ENCODE results near the gene DNAH14. TPM values are rescaled to one million over a fixed set of nuclear protein-coding genes. Genes with fewer than 3 reads are reported as not detected.

The DNAH14 gene
- total and polyA plus RNA-seq, 3 donors from 2014 or later = 30.1 to 82.1 (median 37.3) TPM

DNA sequence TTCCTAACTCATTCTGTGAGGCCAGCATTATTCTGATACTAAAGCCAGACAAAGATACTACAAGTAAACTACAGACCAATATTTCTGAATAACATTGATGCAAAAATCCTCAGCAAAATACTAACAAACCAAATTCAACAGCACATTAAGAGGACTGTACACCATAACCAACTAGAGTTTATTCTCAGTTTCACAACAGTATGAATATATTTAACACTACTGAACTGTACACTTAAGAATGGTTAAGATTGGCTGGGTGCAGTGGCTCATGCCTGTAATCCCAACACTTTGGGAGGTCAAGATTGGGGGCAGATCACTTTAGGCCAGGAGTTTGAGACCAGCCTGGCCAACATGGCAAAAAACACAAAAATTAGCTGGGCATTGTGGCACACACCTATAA, 421.4 kb downstream of the DNAH14 start:
- TF ChIP-seq CTCF (IDR thresholded peaks at IDR 0.05) (no peak), POLR2A (IDR thresholded peaks at IDR 0.05) (no peak)
- intact Hi-C loops (cut with DNase I; ENCODE audit: low total_unique reads) = no loop called here
- no peak overlapping the region for H3K27ac ChIP-seq

GRCh38 chr1:225354906-225355305, 425.4 kb downstream of the DNAH14 start:
- TF ChIP-seq POLR2A (IDR thresholded peaks at IDR 0.05) (no peak), CTCF (IDR thresholded peaks at IDR 0.05) (no peak)
- intact Hi-C loops (cut with DNase I; ENCODE audit: low total_unique reads) = no loop called here
- H3K27ac ChIP-seq = no peak overlapping the region
- no peaks in the 10 kb centered on the region for H3K9me3 ChIP-seq
- H3K4me1 ChIP-seq = no peaks in the 10 kb centered on the region
- H3K4me3 ChIP-seq = no peak overlapping the region
- no peaks in the 10 kb centered on the region for H3K36me3 ChIP-seq (ENCODE audit: low read depth, missing control alignments)
- DNase-seq = no peak
- H3K27me3 ChIP-seq = no peaks in the 10 kb centered on the region
- 84% methylated on average over 3 of the region's 3 CpGs for WGBS, 2 donors

More for the DNA sequence above, 421.4 kb downstream of the DNAH14 start:
- no peaks in the 10 kb centered on the region for H3K36me3 ChIP-seq (ENCODE audit: low read depth, missing control alignments)
- H3K4me1 ChIP-seq = no peaks in the 10 kb centered on the region
- no peaks in the 10 kb centered on the region for H3K27me3 ChIP-seq
- DNase-seq = no peak
- no peaks in the 10 kb centered on the region for H3K9me3 ChIP-seq
- H3K4me3 ChIP-seq = no peak overlapping the region

DNA sequence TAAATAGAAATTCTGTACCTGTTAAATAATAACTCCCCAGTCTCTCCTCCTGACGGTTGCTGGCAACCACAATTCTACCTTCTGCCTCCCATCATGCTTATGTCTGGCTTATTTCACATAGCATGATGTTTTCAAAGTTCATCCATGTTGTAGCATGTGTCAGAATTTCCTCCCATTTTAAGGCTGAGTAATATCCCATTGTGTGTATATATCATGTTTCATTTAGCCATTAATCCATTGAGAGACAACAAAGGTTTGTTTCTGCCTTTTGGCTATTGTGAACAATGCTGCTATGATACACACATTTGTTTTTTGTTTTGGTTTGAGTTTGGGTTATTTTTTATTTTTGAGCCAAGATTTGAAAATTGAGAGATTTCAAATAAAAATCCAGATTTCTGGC, 426.4 kb downstream of the DNAH14 start:
- H3K4me3 ChIP-seq = no peak overlapping the region
- no peak for DNase-seq
- H3K27me3 ChIP-seq = no peaks in the 10 kb centered on the region
- H3K36me3 ChIP-seq (ENCODE audit: low read depth, missing control alignments) = no peaks in the 10 kb centered on the region
- intact Hi-C loops (cut with DNase I; ENCODE audit: low total_unique reads) = no loop called here
- TF ChIP-seq CTCF (IDR thresholded peaks at IDR 0.05) (no peak), POLR2A (IDR thresholded peaks at IDR 0.05) (no peak)
- 91 to 95% methylated on average over 1 of the region's 1 CpG for WGBS, 2 donors
- no peaks in the 10 kb centered on the region for H3K4me1 ChIP-seq
- H3K9me3 ChIP-seq = no peaks in the 10 kb centered on the region
- H3K27ac ChIP-seq = no peak overlapping the region

GRCh38 chr1:225360119-225360518, 430.6 kb downstream of the DNAH14 start:
- intact Hi-C loops (cut with DNase I; ENCODE audit: low total_unique reads) = no loop called here
- Histone ChIP-seq H3K27ac (no peak overlapping the region), H3K4me3 (no peak overlapping the region), H3K36me3 (ENCODE audit: low read depth, missing control alignments) (no peaks in the 10 kb centered on the region), H3K27me3 (no peaks in the 10 kb centered on the region), H3K4me1 (no peaks in the 10 kb centered on the region), H3K9me3 (no peaks in the 10 kb centered on the region)
- no peak for TF ChIP-seq POLR2A (IDR thresholded peaks at IDR 0.05)
- TF ChIP-seq CTCF (IDR thresholded peaks at IDR 0.05) = no peak
- no peak for DNase-seq
- WGBS, 2 donors = 90 to 93% methylated on average over 4 of the region's 4 CpGs

GRCh38 chr1:225361176-225361575, 431.7 kb downstream of the DNAH14 start:
- no peak overlapping the region for H3K4me3 ChIP-seq
- no peak overlapping the region for H3K27ac ChIP-seq
- H3K36me3 ChIP-seq (ENCODE audit: low read depth, missing control alignments) = no peaks in the 10 kb centered on the region
- WGBS, 2 donors = 83 to 96% methylated on average over 1 of the region's 1 CpG
- intact Hi-C loops (cut with DNase I; ENCODE audit: low total_unique reads) = no loop called here
- H3K27me3 ChIP-seq = no peaks in the 10 kb centered on the region
- no peak for DNase-seq
- TF ChIP-seq POLR2A (IDR thresholded peaks at IDR 0.05) = no peak
- TF ChIP-seq CTCF (IDR thresholded peaks at IDR 0.05) = no peak
- no peaks in the 10 kb centered on the region for H3K9me3 ChIP-seq
- no peaks in the 10 kb centered on the region for H3K4me1 ChIP-seq
